Stimulated activated CD8-positive, alpha-beta memory T cell treated with anti-CD3 and anti-CD28 coated beads, Interleukin-2, amount 100 ng/mL, for 1 hour (primary cell): ENCODE results near the gene MROH2A.

Source experiments
- DNase-seq, 2 donors: peaks; one replicate each; pipeline ENCODE4 v3.0.0-alpha.2; 2020; ENCODE audit warnings: low read depth in 2 of 2

The MROH2A gene

DNA sequence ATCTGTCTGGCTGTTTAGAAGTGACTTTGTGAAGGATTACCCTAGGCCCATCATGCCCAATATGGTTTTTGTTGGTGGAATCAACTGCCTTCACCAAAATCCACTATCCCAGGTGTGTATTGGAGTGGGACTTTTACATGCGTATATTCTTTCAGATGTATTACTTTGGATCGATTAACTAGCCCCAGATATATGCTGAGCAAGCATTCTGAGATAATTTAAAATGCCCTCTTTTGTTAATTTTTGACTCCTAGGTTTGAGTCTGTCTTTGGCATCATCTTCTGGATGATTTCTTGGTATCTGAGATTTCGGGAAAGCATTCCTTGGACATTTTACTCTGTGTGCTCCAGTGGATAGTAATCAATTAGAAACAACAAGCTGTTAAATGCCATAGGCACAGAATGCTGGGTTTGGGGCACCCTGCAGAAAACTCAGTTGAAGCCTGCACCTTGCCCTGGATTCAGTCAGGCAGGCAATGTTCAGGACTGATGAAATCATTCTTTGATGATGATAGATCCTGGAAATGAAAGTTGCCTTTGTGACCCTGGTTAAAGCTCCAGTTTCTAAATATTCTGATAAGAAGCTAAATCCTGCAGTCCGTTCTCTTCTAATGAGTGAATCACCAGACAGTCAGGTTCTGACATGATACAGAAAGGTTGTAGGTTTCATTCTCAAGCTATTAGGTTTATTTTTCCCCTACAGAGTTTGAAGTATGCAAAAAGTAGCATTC, 16.9 kb upstream of the MROH2A start:
- no peak for DNase-seq

- no peak for DNase-seq
These were observed 13.9 kb upstream of the MROH2A start for GRCh38 chr2:233764264-233764663.

DNA sequence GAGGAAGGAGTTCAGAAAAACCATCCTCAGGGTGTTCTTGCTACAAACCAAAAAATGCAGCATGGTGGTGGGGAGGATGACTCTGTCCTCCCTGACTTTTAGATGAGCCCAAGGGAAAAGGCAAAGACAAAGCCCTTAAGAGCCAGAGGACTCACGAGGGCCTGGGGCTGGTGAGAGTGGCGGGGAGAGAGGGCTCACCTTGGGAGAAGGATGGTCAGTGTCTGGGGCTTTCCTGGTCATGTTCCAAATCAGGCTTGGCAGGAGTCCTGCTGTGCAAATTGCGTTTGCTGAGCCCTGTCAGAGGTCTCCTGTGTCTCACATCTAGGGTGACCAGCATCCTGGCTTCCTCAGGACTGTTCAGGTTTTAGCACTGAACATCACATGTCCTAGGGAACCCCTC, 13.4 kb upstream of the MROH2A start:
- DNase-seq = no peak

GRCh38 chr2:233766416-233766815, 11.7 kb upstream of the MROH2A start:
- DNase-seq = no peak

DNA sequence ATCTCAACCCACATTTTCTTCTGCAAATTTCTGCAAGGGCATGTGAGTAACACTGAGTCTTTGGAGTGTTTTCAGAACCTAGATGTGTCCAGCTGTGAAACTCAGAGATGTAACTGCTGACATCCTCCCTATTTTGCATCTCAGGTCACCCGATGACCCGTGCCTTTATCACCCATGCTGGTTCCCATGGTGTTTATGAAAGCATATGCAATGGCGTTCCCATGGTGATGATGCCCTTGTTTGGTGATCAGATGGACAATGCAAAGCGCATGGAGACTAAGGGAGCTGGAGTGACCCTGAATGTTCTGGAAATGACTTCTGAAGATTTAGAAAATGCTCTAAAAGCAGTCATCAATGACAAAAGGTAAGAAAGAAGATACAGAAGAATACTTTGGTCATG, 10.1 kb upstream of the MROH2A start:
- DNase-seq = no peak

GRCh38 chr2:233769260-233769659, 8.9 kb upstream of the MROH2A start:
- DNase-seq = no peak

DNA sequence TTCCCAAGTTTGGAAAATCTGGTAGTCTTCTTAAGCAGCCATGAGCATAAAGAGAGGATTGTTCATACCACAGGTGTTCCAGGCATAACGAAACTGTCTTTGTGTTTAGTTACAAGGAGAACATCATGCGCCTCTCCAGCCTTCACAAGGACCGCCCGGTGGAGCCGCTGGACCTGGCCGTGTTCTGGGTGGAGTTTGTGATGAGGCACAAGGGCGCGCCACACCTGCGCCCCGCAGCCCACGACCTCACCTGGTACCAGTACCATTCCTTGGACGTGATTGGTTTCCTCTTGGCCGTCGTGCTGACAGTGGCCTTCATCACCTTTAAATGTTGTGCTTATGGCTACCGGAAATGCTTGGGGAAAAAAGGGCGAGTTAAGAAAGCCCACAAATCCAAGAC, 6.0 kb upstream of the MROH2A start:
- no peak for DNase-seq

DNA sequence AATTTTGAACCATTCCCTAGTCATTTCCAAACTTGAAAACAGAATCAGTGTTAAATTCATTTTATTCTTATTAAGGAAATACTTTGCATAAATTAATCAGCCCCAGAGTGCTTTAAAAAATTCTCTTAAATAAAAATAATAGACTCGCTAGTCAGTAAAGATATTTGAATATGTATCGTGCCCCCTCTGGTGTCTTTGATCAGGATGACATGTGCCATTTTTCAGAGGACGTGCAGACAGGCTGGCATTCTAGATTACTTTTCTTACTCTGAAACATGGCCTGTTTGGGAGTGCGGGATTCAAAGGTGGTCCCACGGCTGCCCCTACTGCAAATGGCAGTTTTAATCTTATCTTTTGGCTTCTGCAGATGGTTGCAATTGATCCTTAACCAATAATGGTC, 5.5 kb upstream of the MROH2A start:
- DNase-seq = no peak

DNA sequence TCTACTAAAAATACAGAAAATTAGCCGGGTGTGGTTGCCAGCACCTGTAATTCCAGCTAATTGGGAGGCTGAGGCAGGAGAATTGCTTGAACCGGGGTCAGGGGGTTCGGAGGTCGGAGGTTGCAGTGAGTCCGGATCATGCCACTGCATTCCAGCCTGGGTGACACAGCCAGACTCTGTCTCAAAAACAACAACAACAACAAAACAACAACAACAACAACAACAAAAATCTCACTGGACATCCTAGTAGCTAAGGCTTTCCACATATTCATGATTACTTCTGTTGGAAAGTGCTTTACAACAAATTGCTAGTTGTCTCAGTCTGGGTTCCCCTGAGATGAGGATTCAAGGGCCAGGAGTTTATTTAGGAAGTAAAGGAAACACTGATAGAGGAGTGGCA, 4.3 kb upstream of the MROH2A start:
- DNase-seq = no peak

DNA sequence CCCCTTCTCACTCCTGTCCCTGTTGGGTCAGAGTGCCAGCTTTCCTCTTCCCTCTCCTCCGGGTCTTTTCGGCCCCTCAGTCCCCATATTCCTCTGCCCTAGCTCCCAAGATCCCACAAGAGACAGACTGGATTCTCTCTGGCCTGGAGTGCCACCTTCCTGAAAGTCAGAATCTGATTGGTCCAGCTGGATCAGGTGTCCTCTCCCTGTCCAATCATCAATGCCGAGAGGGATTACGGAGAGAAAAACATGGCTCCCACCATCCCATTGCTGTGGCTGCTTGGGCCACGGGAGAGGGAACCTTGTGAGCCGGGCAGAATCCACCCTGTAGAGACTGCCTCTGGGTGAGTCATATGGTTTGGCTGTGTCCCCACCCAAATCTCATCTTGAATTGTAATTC, 2.7 kb upstream of the MROH2A start:
- DNase-seq = no peak

DNA sequence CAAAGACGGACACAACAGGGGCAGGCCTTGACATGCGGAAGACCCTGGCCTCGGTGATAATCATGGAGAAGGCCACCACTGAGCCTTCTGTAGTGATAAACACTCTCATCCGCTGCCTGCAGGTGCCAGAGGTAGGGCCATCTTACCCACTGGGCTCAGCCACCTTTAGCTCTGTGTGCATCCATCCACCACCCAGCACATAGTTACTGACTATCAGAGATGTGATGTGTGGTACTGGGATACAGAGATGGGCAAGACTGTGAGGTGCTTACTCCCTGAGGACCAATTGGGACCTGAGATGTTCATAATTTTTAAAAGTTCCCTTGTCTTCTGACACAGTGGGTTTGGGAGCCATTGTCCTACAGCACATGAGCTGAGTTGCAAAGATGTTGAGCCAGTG, 1.6 kb downstream of the MROH2A start:
- DNase-seq = no peak

DNA sequence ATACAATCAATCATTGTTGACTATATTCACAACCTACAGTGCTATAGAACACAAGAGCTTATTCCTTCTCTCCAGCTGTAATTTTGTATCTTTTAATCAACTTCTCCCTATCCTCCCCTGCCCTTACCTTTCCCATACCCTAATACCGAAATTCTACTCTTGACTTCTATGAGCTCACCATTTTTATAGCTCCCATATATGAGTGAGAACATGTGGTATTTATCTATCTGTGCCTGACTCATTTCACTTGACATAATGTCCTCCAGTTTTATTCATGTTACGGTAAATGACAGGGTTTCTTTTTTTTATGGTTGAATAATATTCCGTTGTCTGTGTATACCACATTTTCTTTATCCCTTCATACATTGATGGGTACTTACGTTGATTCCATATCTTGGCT, 2.6 kb downstream of the MROH2A start:
- no peak for DNase-seq

DNA sequence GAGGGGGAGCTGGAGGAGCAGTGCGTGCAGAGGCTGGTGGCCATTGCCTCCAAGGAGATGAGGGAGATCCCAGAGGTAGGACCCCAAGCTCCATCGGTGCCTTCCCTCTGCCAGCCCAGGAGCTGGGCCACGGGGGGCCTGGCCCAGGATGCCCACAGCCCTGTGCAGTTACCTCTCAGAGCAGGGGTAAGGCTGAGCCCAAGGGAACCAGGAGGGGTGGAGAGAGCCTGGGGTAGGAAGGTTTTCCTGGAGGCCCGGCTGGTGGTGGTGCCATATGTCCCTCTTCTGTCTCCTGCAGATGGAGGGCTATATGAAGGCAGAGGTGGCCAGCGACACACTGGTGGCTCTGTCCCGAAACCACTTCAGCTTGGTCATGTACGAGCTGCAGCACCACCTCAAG, 11.4 kb downstream of the MROH2A start:
- DNase-seq = no peak

GRCh38 chr2:233791151-233791882, 13.2 kb downstream of the MROH2A start:
- DNase-seq = no peak

DNA sequence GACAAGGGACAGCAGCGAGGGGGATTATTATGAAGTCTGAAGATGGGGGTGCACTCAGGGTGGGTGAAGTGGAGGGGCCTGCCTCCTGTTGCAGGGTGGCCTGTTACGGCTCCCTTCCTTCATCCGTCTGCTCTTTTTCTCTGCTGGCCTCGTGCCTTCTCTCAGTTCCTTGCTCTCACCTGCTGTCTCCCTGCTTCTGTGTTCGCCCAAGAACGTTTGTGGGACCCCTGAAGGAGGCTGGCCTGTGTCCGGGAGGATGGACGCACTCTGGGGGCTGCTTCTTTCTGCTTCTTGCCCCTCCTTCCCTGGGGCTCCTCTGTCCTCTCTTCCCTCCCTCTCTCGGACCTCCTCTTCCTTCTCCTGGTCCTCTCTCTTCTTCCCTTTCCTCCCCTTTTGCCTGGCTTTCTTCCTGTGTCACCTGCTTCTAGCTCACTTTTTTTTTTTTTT, 13.8 kb downstream of the MROH2A start:
- no peak for DNase-seq

- no peak for DNase-seq
These were observed 14.6 kb downstream of the MROH2A start for GRCh38 chr2:233792720-233793119.

DNA sequence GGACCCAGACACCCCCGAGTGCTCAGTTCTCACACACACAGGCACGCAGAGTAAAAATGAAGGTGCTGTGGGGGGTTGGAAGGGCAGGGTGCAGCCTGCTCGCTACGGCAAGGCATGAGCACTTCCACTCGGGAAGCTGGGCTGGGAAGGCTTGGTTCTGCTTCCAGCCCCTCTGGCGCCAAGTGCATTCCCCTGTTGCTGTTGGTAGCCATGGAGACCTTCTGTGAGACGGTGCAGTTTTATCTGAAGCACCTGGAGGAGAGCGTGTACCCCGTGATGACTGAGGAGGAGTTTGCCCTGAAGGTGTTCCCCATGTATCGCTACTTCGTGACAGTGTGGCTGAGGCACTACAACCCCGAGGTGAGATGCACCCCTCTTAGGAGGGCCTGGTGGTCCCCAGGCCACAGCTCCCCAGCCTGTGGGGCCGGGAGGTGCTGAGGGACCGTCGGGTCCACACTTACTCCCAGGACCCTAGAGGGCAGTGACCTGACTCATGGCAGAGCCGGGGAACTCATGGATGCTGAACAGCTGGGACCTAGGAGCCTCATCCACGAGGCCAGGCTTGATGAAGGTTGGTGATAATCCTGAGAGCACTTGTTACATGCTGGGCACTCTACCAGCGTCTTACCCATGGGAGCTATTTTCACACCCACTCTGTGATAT, 15.5 kb downstream of the MROH2A start:
- DNase-seq = no peak

GRCh38 chr2:233794128-233794658, 16.1 kb downstream of the MROH2A start:
- DNase-seq = no peak

DNA sequence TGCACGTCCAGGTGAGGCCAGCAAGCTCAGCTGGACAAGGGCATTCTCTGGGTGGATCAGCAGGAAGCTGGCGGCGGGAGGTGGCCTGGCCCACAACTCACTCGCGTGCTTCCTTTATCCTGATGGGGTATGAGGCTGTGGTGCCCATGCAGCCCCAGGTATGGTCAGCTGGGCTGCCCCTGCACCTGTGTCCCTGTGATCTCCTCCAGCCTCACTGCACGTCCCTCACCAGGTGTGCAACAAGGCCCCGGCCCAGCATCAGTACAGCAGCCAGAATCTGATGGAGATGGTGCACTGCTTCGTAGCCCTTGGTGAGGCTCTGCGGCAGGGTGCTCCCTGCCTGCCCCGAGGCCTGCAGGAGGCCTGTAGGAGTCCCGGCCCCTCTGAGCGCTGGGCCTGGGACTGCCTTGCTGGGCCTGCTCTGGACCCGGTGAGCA, 17.6 kb downstream of the MROH2A start:
- DNase-seq = no peak

- no peak for DNase-seq
These were observed 18.1 kb downstream of the MROH2A start for GRCh38 chr2:233796254-233796653.

- DNase-seq = no peak
These were observed 20.4 kb downstream of the MROH2A start for GRCh38 chr2:233798335-233799086.
